ENCODE results near the gene ELOVL3.
"Not testable (repeated sequence)": the region's sequence is repeated elsewhere in the genome, so short reads cannot be mapped to it uniquely, and the experiment has no call there.

The ELOVL3 gene, protein sequence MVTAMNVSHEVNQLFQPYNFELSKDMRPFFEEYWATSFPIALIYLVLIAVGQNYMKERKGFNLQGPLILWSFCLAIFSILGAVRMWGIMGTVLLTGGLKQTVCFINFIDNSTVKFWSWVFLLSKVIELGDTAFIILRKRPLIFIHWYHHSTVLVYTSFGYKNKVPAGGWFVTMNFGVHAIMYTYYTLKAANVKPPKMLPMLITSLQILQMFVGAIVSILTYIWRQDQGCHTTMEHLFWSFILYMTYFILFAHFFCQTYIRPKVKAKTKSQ

DNA sequence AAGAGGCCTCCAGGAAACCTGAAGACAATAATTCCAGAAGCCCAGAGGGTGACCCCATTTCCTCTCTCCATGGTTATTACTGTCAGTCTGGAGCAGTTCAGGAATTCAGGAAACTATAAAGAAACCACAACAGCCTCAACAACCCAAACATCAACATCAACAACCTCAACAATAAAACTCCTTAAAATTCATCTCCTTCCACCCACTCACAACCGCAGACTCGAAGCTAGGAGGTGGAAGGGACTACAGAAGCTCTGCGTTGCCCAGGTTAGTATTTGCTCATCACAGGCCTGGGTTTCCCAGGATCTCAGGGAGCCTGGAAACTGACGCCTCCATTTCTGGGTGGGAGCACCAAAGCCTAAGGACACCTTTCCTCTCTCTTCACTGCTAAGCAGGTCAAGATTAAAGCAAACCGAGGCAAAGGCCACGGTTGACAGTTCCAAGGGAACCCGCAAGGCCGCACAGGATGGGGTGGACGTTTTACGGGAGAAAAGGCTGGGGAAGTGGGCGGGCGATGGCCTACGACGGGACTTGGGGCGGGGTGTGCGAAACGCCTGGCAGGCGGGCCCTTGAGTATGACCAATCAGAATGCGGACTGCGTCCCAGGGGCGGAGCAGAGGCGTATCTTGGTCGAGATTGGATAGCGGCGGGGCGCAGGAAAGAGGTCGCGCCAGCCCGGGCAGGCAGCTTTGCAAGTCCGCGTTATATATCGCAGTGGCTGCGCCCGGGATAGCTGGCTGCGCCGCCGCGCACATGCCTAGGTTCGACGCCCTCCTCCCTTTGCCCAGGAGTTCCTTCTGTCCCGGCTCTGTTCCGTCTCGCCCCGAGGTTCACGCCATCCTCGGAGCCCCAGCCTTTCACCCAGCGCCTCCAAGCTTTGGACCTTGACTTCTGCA lies at the start of gene ELOVL3:
TSS of gene ELOVL3 (plus strand) at position 654 of the 896 bp plus-strand sequence. CDS start 250 bp downstream, outside the sequence.
- H3K27ac ChIP-seq = no peak within 1 kb of the TSS
- DNase-seq (ENCODE audit: low read depth, low spot score) = peak; percentile 49

DNA sequence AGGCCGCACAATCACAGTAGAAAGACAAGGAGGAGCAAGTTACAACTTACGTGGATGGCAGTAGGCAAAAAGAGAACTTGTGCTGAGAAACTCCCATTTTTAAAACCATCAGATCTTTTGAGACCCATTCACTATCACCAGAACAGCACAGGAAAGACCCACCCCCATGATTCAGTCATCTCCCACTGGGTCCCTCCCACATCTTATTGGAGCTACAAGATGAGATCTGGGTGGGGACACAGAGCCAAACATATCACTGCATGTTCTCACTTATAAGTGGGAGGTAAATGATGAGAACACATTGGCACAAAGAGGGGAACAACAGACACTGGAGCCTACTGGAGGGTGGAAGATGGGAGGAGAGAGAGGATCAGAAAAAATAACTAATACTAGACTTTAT lies 41.5 kb upstream of the ELOVL3 start:
- no peak overlapping the region for H3K27ac ChIP-seq
- no peak for DNase-seq (ENCODE audit: low read depth, low spot score)

DNA sequence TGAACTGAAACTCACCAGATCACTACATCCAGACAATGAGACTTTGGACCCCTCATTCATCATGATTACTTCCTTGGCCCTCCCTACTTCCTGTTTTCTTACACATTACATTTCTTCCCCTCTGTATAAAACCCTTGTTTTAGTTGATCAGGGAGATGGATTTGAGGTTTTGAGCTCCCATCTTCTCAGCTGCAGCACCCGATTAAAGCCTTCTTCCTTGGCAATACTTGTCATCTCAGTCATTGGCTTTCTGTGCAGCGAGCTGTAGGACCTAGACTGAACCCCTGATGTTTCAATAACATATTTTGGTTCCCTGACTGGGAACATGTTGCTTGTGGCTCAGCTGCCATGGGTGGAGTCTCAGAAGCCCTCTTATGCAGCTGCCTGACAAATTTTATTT lies 40.8 kb upstream of the ELOVL3 start:
- no peak for DNase-seq (ENCODE audit: low read depth, low spot score)
- no peak overlapping the region for H3K27ac ChIP-seq

DNA sequence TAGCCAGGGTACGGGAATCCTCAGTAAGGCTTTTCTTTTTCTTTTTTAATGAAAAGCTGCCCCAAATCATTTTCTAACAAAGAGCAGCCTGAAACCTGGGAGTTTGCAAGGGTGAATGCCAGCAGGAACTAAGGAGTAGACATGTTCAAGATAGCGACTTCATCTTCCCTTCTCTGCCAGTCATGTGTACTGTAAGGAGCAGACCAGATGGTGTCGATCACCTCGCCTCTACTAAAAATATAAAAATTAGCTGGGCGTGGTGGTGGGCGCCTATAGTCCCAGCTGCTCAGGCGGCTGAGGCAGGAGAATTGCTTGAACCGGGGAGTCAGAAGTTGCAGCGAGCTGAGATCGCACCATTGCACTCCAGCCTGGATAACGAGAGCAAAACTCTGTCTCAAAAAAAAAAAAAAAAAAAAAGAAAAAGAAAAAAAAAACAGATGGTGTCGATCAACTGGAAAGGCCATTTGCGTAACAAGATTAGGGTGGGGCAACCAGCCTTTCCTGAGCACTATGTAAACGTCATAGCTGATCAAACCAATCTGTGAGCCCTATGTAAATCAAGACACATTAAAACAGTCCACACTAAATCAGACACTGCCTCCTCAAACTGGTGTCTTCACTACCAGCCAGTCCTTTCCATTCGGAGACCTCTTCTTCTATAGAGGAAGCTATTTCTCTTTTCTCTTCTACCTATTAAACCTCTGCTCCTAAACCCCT lies 40.1 kb upstream of the ELOVL3 start:
- no peak overlapping the region for H3K27ac ChIP-seq
- no peak for DNase-seq (ENCODE audit: low read depth, low spot score)

DNA sequence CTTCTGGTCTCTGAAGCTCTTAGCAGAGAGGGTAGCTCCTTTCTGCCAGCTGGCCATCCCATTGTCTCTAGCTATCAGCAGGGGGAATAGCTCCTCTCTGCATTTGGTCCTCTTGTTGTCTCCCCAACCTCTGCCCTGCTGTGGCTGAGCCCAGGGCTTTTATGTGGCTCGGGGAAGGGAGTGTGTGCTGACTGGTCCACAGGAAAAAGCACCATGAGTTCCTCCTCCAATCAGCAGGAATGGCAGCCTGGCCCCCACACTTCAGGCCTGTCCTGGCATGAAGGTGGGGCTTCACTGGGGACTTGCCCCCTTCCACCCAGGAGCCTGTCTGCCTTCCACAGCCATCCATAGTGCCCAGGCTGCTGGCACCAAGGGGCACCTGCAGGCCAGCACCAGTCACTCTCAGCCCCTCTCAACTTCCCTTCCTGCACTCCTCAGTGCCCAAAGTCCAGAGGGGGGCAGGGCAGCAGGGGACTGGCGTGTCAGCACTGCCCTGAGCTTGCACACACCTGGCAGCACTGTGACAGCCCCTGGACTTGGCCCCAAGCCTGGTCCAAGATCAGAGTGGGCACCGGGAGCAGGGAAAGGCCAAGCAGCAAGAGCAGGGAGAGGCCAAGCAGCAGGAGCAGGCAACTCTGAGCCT lies 37.7 kb upstream of the ELOVL3 start:
- DNase-seq (ENCODE audit: low read depth, low spot score) = no peak
- H3K27ac ChIP-seq = no peak overlapping the region

DNA sequence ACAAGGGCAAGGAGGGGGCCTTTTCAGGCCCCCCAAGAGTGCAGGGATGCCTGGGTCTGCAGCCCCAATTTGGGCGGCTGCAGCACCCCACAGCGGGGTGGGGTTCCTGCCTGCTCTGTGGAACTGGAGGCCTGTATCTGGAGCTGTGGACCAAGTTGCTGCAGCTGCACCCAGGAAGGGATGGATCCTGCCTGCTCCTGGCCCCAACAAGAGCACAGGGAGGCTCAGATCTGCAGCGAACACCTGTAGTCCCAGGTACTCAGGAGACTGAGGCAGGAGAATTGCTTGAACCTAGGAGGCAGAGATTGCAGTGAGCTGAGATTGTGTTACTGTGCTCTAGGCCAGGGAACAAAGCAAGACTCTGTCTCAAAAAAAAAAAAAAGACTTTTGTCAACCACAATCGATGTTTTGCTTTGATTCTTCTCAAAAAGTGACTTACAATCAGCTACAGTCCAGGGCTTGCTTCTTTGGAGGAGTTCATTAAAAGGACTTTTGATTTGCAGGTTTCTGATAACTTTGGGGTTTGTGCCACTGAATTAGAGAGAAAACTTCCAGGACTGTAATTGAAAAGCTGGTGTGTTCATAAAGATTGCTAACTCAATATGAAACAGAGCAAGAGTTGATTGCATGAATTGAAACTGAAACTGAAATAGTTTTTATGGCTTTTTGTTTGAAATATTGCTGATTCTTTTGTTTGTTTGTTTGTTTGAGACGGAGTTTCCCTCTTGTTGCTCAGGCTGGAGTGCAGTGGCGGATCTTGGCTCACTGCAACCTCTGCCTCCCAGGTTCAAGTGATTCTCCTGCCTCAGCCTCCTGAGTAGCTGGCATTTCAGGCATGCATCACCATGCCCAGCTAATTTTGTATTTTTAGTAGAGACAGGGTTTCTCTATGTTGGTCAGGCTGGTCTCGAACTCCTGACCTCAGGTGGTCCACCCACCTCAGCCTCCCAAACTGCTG lies 36.9 kb upstream of the ELOVL3 start:
- DNase-seq (ENCODE audit: low read depth, low spot score); H3K27ac ChIP-seq: not testable (repeated sequence)

DNA sequence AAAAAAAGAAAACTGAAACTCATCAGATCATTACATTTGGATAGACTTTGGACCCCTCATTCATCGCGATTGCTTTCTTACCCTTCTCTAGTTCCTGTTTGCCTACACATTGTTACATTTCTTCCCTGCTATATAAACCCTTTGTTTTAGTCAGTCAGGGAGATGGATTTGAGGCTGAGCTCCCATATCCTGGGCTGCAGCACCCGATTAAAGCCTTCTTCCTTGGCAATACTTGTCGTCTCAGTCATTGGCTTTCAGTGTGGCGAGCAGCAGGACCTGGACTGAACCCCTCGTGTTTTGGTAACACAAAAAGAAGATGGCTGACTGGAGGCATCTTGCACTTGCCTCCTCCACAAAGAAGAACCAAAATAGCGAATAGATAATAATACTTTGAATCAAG lies 34.1 kb upstream of the ELOVL3 start:
- H3K27ac ChIP-seq = no peak overlapping the region
- DNase-seq (ENCODE audit: low read depth, low spot score) = no peak

DNA sequence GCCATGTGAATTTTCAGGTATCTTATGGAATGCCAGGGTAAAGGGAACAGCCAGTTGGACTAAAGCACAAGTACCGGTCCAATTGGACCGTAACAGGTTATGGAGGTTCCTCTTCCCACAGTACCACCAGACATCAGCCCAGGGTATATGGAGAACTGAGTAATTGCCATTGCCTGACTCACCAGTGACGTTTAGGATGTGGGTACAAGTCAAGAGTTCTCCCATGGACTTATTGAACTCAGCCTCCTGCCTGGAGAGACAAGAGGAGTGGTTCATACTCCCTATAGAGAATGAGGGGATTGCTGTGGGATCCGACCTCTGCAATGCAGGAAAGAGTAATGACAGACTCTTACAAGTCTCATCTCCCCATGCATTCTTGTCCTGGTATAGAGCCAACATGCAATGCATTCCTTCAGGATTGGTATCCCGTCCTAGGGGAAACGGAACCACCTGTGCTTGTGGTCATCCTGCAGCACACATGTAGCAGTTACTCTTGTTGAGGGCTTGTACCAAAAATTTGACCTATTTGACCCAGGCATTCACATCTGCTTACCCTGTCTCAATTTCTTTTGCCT lies 30.7 kb upstream of the ELOVL3 start:
- no peak for DNase-seq (ENCODE audit: low read depth, low spot score)
- no peak overlapping the region for H3K27ac ChIP-seq

DNA sequence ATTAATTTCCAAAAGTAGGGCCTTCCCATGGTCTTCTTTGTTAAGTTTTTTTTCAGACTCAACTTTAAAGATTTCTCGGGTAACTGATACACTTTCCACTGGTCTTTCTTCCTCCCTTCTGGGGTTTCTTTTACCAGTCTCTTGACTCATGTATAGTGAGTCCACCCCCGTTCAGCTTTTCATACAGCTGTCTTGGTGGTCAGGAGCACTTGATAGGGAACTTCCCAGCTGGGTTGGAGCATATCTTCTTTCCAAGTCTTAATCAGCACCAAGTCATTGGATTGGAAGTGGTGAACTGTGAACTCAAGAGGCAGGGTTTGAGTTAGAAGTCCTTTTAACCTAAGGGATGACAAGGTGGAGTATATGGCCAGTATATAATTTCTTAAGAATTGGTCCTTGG lies 29.2 kb upstream of the ELOVL3 start:
- no peak for DNase-seq (ENCODE audit: low read depth, low spot score)
- no peak overlapping the region for H3K27ac ChIP-seq

DNA sequence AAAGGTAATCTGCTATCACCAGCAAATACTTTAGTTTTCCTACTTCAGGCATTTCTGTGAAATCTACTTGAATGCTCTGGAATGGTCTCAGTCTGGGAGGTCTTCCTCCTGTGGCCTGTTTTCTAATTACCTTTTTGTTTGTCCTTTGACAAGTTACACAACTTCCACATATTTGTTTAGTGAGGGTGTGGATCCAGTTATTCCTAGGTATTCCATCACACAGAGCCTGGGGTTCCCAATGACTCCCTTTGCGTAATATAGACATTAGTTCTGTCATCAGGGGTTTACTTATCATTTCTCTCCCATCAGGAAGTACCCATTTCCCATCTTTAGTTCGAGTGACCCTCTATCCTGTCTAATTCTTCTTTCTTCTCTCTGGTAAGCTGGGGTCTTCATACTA lies 28.1 kb upstream of the ELOVL3 start:
- DNase-seq (ENCODE audit: low read depth, low spot score) = no peak
- no peak overlapping the region for H3K27ac ChIP-seq

DNA sequence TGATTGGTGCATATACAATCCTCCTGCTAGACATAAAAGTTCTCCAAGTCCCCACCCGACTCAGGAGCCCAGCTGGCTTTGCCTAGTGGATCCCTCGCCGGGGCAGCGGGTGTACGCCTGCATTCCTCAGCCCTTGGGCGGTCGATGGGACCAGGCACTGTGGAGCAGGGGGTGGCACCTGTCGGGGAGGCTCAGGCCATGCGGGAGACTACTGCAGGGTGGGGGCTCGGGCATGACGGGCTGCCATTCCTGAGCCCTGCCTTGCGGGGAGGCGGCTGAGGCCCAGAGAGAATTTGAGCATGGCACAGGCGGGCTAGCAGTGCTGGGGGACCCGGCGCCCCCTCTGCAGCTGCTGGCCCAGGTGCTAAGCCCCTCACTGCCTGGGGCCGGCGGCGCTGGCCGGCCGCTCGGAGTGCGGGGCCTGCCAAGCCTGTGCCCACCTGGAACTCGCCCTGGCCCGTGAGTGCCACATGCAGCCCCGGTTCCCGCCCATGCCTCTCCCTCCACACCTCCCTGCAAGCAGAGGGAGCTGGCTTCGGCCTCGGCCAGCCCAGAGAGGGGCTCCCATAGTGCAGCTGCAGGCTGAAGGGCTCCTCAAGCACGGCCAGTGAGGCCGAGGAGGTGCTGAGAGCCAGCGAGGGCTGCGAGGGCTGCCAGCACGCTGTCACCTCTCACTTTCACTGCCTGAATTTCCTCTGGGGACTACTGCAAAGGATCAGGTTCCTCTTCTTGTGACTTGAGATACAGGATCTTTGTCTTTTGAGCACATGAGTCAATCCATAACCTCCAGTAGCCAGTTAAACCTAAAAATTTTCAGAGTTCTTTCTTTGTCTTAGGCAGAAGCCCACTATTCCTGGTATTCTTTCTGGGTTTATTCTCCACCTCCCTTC lies 25.1 kb upstream of the ELOVL3 start:
- H3K27ac ChIP-seq = no peak overlapping the region
- DNase-seq (ENCODE audit: low read depth, low spot score) = no peak

DNA sequence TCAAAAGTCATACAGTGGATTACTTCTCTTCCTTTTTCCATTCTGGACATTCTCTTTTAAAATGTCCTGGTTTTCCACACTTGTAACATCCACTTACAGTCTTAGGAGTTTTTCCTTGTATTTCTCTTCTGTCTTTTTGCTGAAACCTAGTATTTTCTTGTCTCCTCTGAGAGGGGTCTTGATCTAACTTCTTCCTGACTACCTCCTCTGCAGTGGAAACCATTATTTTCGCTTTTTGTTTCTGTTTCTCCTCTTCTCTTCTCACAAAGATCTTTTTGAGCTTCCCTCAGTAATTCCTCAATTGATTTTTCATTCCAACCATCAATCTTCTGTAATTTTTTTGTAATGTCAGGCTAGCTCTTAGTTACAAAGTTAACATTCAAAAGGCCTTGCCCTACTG lies 23.7 kb upstream of the ELOVL3 start:
- DNase-seq (ENCODE audit: low read depth, low spot score) = no peak
- no peak overlapping the region for H3K27ac ChIP-seq

DNA sequence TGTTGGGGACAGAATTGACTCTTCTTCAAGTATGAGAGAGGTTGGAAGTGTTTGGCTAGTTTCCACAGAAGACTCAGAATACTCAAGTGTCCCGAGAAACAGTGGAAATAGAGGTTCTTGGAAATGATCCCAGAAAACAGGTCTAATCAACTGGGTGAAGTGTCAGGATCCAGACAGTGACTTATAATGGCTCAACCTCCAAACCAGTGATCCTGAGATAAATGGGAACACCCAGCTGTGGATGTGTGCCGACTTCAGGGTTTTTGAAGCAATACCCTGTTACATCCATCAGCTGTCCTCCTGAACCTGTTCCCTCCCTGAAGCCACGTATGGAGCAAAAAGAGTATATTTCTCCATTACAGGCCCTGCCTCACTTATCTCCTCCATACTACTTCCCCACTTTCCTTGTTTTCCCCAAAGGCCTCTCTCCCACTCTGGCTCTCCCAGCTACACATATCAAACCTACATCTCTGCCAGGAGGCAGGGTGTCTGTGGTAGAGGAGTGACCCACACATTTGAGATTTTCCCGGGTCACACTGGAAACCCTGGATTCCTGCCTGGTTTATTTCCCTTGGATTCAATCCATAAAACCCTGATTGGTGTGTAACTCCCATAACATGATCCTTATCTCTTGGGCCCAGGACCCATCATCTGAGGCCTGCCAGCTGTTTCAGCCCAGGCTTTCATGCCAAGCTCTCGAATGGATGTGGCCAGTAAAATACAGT lies 17.6 kb upstream of the ELOVL3 start:
- DNase-seq (ENCODE audit: low read depth, low spot score) = no peak
- no peak overlapping the region for H3K27ac ChIP-seq

DNA sequence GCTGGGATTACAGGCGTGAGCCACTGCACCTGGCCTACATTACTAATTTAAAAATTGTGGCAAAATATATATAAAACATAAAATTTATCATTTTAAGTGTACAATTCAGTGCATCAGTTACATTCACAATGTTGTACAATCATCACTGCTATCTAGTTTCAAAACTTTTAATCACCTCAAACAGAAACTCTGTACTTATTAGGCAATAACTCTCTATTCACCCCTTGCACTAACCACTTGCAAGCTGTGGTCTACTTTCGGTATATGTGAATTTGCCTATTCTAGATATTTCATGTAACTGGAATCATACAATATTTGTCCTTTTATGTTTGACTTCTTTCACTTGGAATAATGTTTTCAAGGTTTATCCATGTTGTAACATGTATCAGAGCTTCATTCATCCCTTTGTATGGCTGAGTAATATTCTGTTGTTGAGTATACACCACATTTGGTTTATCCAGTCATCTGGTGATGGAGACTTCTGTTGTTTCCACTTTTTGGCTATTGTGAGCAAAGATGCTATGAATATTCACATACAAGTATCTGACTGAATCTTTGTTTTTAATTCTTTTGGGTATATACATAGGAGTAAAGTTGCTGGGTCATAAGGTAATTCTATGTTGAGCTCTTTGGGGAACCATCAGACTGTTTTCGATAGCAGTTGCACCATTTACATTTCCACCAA lies 14.3 kb upstream of the ELOVL3 start:
- H3K27ac ChIP-seq = no peak overlapping the region
- no peak for DNase-seq (ENCODE audit: low read depth, low spot score)

DNA sequence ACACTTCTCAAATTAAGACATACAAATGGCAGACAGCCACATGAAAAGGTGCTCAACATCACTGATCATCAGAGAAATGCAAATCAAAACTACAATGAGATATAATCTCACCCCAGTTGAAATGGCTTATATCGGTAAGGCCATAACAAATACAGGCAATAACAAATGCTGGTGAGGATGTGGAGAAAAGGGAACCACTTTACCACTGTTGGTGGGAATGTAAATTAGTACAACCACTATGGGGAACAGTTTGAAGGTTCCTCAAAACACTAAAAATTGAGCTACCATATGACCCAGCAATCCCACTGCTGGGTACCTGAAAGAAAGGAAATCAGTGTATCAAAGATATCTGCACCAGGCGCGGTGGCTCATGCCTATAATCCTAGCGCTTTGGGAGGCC lies 12.5 kb upstream of the ELOVL3 start:
- DNase-seq (ENCODE audit: low read depth, low spot score); H3K27ac ChIP-seq: not testable (repeated sequence)

DNA sequence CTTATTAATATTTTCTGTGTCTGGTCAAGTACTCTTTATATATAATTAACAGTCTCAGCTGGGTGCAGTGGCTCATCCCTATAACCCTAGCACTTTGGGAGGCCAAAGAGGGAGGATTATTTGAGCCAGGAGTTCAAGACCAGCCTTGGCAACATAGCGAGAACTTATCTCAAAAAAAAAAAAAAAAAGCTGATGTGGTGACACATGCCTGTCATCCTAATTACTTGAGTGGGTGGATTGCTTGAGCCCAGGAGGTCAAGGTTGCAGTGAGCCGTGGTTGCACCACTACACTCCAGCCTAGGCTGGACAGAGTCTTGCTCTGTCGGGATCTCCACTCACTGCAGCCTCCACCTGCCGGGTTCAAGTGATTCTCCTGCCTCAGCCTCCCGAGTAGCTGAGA lies 6.7 kb upstream of the ELOVL3 start:
- H3K27ac ChIP-seq = no peak overlapping the region
- no peak for DNase-seq (ENCODE audit: low read depth, low spot score)

DNA sequence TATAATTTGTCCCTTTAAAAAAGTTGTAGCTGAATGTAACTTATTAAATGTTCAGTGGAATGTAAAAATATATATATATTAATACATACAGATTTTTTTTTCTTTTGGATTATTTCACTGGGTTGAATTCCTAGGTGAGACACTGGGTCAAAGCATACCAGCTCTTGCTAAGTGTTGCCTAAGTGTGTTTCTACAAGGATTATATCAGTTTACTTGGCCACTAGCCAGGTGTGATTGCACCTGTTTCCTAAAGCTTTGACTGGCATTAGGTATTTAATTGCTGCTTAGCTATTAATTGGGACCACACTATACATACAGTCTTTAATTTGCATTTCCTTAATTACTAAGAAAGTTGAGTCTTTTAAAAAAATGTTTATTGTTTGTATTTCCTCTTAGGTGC lies 5.5 kb upstream of the ELOVL3 start:
- H3K27ac ChIP-seq = no peak overlapping the region
- DNase-seq (ENCODE audit: low read depth, low spot score) = no peak

All from epithelial cell of prostate (primary cell).